Activated CD4-positive, alpha-beta T cell treated with anti-CD3 and anti-CD28 coated beads, Interleukin-2, Interleukin-4, amounts not matched to agents 100 ng/mL and 50 ng/mL, durations not matched to agents 16 hours and 8 hours (primary cell): ENCODE measurements around the gene RAB34.

Source experiments
- DNase-seq: peaks from one replicate; pipeline ENCODE4 v3.0.0-alpha.2; 2020; ENCODE audit warnings: low spot score

The RAB34 gene

GRCh38 chr17:28684963-28685362 lies 32.7 kb downstream of the RAB34 start:
- no peak for DNase-seq

DNA sequence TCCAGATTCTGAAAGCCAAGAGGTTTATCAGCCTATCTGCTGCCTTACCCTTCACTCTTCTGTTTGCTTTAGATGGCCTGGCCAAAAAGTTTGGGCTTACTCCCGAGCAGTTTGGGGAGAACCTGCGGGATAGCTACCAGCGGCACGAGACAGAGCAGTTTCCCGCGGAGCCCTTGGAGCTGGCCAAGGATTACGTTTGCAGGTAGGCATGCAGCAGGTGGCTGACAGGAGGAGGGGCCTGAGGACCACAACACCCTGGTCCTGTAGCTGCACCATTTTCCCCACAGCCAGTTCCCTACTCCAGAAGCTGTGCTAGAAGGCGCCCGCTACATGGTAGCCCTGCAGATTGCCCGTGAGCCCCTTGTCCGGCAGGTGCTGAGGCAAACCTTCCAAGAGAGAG lies 35.0 kb downstream of the RAB34 start:
- DNase-seq: no peak

- no peak for DNase-seq
Measured at GRCh38 chr17:28675980-28676379, 41.7 kb downstream of the RAB34 start.

DNA sequence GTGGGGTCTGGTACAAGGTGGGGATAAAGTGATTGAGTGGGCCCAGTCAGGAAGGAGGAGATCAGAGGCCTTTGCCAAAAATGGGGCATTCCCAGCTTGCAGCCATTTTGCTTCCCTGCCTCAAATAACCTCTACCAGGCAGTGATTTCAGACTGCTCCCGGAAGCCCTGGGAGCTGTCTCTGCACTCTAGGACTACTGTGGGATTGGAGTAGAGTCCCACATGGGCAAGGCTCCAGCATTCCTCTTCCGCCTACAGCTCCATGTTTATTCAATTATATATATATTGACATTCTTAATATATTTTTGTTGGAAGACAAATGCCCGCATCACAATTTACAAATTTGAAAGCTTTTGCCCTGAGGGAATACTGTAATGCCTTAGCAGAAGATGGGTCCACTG lies 42.2 kb downstream of the RAB34 start:
- no peak for DNase-seq

- DNase-seq: no peak
Measured at GRCh38 chr17:28669918-28670317, 47.8 kb downstream of the RAB34 start.

DNA sequence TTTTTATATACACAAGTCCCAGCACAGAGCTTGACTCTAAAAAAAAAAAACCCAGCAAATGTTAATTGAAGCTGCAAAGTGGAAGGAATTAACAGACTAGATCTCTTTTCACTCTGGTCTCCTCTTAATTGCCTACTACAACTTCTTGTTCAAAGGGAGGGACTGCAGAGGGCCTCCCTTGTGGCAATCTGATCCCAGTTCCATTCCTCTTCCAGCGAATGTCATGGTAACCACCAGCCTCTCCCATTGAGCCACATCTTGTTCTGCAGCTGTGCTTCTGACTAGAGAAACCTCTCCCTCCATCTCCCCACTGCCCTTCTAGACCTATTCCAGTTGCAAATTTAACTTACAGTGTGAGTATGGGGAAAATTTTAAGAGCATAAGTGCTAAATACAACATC lies 49.8 kb downstream of the RAB34 start:
- DNase-seq: no peak

DNA sequence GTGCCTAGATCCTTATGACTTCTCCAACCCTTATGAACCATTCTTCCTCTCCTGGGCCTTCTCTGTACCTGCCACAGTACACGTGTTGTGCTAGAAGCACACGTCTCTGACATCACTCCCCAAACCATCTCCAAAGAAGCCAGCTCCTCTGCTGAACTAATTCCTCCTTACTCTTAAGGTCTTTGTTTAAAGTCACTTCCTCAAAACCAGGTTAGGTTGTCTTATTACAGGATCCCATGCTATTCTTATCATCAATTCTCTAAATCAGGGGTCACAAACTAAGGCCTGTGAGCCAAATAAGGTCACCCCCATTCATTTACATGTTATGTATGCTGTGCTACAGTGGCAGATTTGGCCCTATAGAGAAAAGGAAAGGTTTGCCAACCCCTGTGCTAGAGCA lies 51.7 kb downstream of the RAB34 start:
- DNase-seq: no peak
